Measurements from ENCODE around the gene UBAC2.

DNA sequence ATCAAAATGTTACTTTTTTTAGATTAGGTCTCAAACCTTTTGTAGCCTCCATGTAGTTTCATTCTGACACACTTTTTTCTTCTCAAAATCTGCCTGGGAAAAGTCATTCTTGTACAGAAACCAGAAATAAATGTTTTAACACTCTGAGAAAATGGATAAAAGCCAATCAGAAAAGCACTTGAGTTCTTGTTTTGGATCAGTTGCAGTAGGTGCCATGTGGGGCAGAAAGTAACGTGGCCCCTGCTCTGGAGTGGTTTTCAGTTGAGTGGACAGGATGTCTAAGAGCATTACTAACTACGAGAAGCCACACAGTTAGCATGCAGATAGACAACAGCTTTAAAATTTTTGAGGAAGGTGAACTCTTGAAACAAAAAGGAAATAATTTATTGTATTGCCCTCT lies 87.4 kb downstream of the UBAC2 start:
- TF ChIP-seq, protein P1, sequence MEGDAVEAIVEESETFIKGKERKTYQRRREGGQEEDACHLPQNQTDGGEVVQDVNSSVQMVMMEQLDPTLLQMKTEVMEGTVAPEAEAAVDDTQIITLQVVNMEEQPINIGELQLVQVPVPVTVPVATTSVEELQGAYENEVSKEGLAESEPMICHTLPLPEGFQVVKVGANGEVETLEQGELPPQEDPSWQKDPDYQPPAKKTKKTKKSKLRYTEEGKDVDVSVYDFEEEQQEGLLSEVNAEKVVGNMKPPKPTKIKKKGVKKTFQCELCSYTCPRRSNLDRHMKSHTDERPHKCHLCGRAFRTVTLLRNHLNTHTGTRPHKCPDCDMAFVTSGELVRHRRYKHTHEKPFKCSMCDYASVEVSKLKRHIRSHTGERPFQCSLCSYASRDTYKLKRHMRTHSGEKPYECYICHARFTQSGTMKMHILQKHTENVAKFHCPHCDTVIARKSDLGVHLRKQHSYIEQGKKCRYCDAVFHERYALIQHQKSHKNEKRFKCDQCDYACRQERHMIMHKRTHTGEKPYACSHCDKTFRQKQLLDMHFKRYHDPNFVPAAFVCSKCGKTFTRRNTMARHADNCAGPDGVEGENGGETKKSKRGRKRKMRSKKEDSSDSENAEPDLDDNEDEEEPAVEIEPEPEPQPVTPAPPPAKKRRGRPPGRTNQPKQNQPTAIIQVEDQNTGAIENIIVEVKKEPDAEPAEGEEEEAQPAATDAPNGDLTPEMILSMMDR (conservative IDR thresholded peaks at IDR 0.05 in 1 of 2, IDR thresholded peaks at IDR 0.05 in 1 of 2; ENCODE audit: low read depth in 1 of 2, low read length in 2 of 2): no peak
- no peak for TF ChIP-seq EZH2 (IDR thresholded peaks at IDR 0.05; ENCODE audit: low read length, missing control alignments)

Measured in fibroblast of lung (primary cell).